ENCODE data around the gene METTL8.

- TF ChIP-seq, protein P1, sequence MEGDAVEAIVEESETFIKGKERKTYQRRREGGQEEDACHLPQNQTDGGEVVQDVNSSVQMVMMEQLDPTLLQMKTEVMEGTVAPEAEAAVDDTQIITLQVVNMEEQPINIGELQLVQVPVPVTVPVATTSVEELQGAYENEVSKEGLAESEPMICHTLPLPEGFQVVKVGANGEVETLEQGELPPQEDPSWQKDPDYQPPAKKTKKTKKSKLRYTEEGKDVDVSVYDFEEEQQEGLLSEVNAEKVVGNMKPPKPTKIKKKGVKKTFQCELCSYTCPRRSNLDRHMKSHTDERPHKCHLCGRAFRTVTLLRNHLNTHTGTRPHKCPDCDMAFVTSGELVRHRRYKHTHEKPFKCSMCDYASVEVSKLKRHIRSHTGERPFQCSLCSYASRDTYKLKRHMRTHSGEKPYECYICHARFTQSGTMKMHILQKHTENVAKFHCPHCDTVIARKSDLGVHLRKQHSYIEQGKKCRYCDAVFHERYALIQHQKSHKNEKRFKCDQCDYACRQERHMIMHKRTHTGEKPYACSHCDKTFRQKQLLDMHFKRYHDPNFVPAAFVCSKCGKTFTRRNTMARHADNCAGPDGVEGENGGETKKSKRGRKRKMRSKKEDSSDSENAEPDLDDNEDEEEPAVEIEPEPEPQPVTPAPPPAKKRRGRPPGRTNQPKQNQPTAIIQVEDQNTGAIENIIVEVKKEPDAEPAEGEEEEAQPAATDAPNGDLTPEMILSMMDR (IDR thresholded peaks at IDR 0.05): no peak
- no peak for TF ChIP-seq POLR2A (IDR thresholded peaks at IDR 0.05; ENCODE audit: low read depth)
- no peak for TF ChIP-seq POLR2AphosphoS5 (IDR thresholded peaks at IDR 0.05)
Observed at GRCh38 chr2:171342067-171342413, 91.8 kb downstream of the METTL8 start.

Measured in esophagus muscularis mucosa (tissue), 3 donors.